Subcutaneous abdominal adipose tissue (tissue), 5 donors: ENCODE results near the gene GRM5.
"Not testable (repeated sequence)": the region's sequence is repeated elsewhere in the genome, so short reads cannot be mapped to it uniquely, and the experiment has no call there.

ENCODE experiments used
- H3K27ac ChIP-seq: one replicate; pipeline ENCODE4 v1.7.0; 2013; ENCODE audit warnings: low read depth, mild to moderate bottlenecking, inconsistent platforms, low read length, moderate library complexity
- H3K27me3 ChIP-seq, 5 donors: one replicate each; pipeline ENCODE4 v1.7.0; 2013; ENCODE audit warnings: low read length in 5 of 5, inconsistent platforms in 1 of 5; ENCODE audit not compliant: control insufficient read depth in 5 of 5, insufficient read depth in 4 of 5
- H3K36me3 ChIP-seq, 5 donors: one replicate each; pipeline ENCODE4 v1.7.0; 2013; ENCODE audit warnings: low read length in 5 of 5; ENCODE audit not compliant: control insufficient read depth in 5 of 5, insufficient read depth in 5 of 5
- H3K4me1 ChIP-seq, 5 donors: one replicate each; pipeline ENCODE4 v1.7.0; 2013; ENCODE audit warnings: low read length in 5 of 5, mild to moderate bottlenecking in 3 of 5, moderate library complexity in 1 of 5; ENCODE audit not compliant: control insufficient read depth in 5 of 5, insufficient read depth in 5 of 5
- H3K4me3 ChIP-seq, 5 donors: one replicate each; pipeline ENCODE4 v1.7.0; 2013; ENCODE audit warnings: low read length in 5 of 5, low read depth in 1 of 5
- H3K9ac ChIP-seq, 5 donors: one replicate each; pipeline ENCODE4 v1.7.0; 2013; ENCODE audit warnings: low read length in 5 of 5, mild to moderate bottlenecking in 4 of 5, moderate library complexity in 3 of 5
- H3K9me3 ChIP-seq, 5 donors: one replicate each; pipeline ENCODE4 v1.7.0; 2013; ENCODE audit warnings: low read length in 5 of 5; ENCODE audit not compliant: control insufficient read depth in 5 of 5
- donor health status: healthy.
- donor health status: healthy.
- donor health status: healthy.
- donor health status: healthy.
- donor health status: healthy.

Gene GRM5

GRCh38 chr11:89065651-89066201 lies at the start of gene GRM5:
GRM5 (minus strand) TSS chr11:89065982; CDS start chr11:89047872, 18,110 bp downstream.
- H3K9me3 ChIP-seq, H3K36me3 ChIP-seq, H3K27ac ChIP-seq, H3K4me3 ChIP-seq, H3K9ac ChIP-seq, H3K4me1 ChIP-seq: not testable (repeated sequence)
- H3K27me3 ChIP-seq: peaks cover 0 to 13% (median 9%) of the 10 kb centered on the region in 5 donors

GRCh38 chr11:89097956-89098355 lies 32.2 kb upstream of the GRM5 start:
- H3K4me1 ChIP-seq, H3K9ac ChIP-seq, H3K4me3 ChIP-seq, H3K27ac ChIP-seq, H3K27me3 ChIP-seq, H3K9me3 ChIP-seq, H3K36me3 ChIP-seq: not testable (repeated sequence)

DNA sequence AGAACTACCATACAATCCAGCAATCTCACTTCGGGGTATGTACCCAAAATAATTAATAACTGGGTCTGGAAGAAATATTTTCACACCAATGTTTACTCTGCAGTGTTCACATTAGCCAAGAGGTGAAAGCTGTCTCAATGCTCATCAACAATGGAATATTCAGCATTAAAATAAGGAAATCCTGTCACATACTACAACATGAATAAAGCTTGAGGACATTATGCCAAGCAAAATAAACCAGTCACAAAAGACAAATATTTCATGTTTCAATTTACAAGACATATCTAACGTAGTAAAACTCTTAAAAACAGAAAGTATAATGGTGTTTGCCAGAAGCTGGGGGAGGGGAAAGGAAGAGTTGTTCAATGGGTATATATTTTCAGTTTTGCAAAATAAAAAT lies 28.0 kb upstream of the GRM5 start:
- not testable (repeated sequence) for H3K4me1 ChIP-seq, H3K9ac ChIP-seq, H3K27ac ChIP-seq, H3K27me3 ChIP-seq, H3K4me3 ChIP-seq, H3K36me3 ChIP-seq, H3K9me3 ChIP-seq

DNA sequence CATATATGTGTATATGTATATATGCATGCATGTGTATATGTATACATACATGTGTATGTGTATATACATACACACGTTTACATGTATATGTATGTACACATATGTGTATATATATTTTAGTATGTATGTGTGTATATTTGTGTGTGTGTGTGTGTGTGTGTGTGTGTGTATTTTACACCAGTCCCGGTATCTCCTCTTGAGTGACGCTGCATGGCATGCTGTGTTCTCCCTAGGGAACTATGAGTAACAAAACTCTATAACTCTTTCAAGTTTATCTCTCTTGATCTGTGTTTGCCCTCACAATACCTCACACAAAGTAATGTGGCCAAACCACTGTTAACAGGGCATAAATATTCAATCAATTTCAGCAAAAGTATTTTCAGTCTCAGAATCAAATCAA lies 19.2 kb upstream of the GRM5 start:
- H3K4me3 ChIP-seq, H3K27me3 ChIP-seq: not testable (repeated sequence)

DNA sequence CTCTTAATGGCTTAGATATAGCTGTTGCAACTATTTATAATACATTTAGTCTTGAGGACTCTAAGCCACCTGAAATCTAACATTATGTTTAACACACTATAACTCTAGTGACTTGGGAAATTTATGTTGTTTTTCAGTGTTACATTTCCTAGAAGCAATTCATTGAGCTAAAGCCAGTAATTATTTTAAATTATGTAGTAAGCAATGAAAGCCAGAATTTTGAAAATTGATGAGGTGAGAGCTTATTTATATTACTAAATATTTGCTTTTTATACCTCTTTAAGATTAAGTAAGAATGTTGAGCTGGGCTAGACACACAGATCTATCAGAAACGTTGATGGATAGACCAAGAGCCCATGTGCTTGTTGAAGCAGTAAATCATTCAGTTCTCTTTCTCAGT lies 5.1 kb upstream of the GRM5 start:
- not testable (repeated sequence) for H3K36me3 ChIP-seq, H3K4me3 ChIP-seq, H3K9ac ChIP-seq, H3K27ac ChIP-seq, H3K27me3 ChIP-seq, H3K4me1 ChIP-seq, H3K9me3 ChIP-seq

More for the DNA sequence above, 19.2 kb upstream of the GRM5 start:
- H3K9me3 ChIP-seq, H3K4me1 ChIP-seq, H3K9ac ChIP-seq, H3K27ac ChIP-seq, H3K36me3 ChIP-seq: not testable (repeated sequence)

DNA sequence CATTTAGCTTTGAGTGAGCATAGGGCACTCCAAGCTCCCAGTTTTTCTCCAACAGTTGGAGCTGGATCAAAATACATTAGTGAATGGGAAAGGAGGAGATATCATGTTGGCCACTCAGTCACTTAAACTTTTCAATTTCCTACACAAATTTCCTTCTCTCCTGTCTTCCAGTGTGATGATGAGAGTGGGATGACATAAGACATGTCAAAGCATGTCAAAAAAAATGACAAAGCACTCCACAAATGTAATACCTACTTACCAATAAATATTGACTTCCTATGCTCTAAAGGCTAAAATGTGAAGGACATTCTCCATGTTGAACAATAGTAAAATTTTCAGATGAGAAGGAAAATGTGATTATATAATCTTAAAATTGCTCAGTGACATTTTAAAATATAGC lies 1.5 kb upstream of the GRM5 start:
- H3K27ac ChIP-seq: no peak overlapping the region
- no peaks in the 10 kb centered on the region for H3K9me3 ChIP-seq
- no peaks in the 10 kb centered on the region for H3K36me3 ChIP-seq
- no peak overlapping the region for H3K9ac ChIP-seq
- H3K4me1 ChIP-seq: no peaks in the 10 kb centered on the region
- no peak overlapping the region for H3K4me3 ChIP-seq
- H3K27me3 ChIP-seq: peaks cover 0 to 13% (median 9%) of the 10 kb centered on the region in 5 donors

DNA sequence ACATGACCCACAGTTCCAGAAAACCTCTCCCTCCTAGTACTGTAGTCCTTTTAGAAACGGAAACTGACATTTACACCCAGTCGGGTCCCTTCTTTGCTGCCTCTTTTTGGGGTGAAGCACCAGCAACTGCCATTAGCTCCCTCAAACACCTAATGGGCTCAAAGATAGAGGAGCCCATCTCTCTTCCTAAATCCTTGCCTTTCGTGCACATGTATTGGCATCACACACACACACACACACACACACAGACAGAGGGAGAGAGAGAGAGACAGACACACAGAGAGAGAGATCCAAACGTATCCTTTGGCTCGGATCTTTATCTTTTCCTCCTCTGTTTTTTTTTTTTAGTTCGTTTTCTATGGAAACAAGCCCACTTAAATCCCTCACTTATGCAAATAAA lies 716 bp downstream of the GRM5 start:
- Histone ChIP-seq H3K27ac (no peak overlapping the region), H3K4me1 (no peaks in the 10 kb centered on the region), H3K9me3 (no peaks in the 10 kb centered on the region), H3K27me3 (peaks cover 0 to 13% (median 9%) of the 10 kb centered on the region in 5 donors), H3K4me3 (no peak overlapping the region), H3K36me3 (no peaks in the 10 kb centered on the region), H3K9ac (no peak overlapping the region)

DNA sequence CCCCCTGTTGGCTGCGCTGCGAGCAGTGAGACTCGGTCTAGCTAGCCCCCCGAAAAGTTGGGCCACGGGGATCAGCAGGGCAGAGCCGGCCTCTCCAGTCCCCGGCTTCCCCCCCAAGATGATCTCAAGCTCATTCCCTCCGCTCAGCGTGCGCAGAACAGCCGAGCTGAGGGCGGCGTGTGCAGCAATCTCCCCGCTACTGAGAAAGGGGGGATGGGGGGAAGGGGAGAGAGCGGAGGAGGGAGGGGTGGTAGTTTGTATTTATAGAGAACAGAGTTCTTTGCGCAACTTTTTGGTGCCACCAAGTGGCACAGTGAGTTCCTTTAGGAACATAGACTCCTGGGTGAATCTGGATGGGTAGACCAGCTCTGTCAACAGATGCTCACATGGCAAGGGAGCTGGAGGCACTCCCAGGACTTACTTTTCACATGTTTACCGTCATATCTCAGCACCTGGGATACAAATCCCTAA lies 2.3 kb downstream of the GRM5 start:
- not testable (repeated sequence) for H3K27ac ChIP-seq, H3K4me1 ChIP-seq, H3K4me3 ChIP-seq, H3K9me3 ChIP-seq, H3K36me3 ChIP-seq, H3K9ac ChIP-seq
- peaks cover 0 to 13% (median 9%) of the 10 kb centered on the region in 5 donors for H3K27me3 ChIP-seq

DNA sequence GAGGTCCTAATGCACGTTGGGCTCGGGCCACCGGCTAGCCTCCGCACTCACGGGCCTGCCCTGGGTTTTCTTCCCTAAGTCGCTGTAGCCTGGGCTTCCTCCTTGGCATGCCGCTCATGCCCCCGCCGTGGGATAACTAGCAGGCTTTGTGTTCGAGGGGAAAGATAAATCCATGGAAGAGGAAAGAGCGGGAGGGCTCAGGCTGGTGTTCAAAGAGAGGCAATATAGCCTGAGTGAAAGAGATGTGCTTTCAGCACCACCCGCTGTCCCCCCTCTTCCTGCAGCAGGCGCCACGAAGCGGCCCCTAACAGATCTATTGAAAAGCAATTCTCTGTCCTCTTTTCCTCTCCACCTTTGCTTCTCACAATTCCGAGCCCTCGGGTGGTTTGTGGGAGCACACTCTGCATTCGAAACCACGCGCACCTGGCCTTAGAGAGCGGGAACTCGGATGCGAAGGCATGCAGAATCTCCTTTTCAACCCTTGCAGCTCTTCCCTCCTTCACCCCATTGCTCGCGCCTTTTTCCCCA lies 2.9 kb downstream of the GRM5 start:
- H3K9ac ChIP-seq, H3K9me3 ChIP-seq, H3K4me3 ChIP-seq, H3K4me1 ChIP-seq, H3K27ac ChIP-seq, H3K36me3 ChIP-seq: not testable (repeated sequence)
- peaks cover 0 to 13% (median 9%) of the 10 kb centered on the region in 5 donors for H3K27me3 ChIP-seq

DNA sequence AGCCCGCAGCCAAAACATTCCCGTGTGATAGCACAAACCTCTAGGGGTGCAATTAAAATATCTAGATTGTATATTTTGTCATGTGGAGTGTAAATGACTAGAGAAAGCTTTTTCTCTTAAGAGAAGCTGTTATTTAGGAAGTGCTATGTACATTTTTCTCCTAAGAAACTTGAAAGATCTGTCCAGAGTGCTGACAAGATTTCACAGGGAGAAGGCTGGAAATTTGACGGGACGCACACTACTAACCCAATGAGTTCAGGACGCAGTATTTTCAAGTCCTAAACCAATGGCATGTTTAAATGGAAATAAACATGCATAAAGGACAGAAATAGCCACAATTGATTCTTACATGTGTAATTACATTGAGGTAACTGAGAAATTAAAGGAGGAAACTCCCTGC lies 3.9 kb downstream of the GRM5 start:
- not testable (repeated sequence) for H3K9ac ChIP-seq, H3K36me3 ChIP-seq

GRCh38 chr11:89057406-89057805 lies 8.4 kb downstream of the GRM5 start:
- not testable (repeated sequence) for H3K4me1 ChIP-seq, H3K9me3 ChIP-seq, H3K36me3 ChIP-seq, H3K27me3 ChIP-seq, H3K9ac ChIP-seq, H3K27ac ChIP-seq, H3K4me3 ChIP-seq

More for the DNA sequence above, 3.9 kb downstream of the GRM5 start:
- not testable (repeated sequence) for H3K9me3 ChIP-seq, H3K27ac ChIP-seq, H3K4me3 ChIP-seq, H3K4me1 ChIP-seq
- H3K27me3 ChIP-seq: peaks cover 0 to 13% (median 9%) of the 10 kb centered on the region in 5 donors
